NCI-H2171 (cell line): ENCODE results near the gene SLC35A2.

Source experiments
- DNase-seq: peaks from one replicate; lab custom pipeline; 2025; lab: John Stamatoyannopoulos, UW

SLC35A2 gene

DNA sequence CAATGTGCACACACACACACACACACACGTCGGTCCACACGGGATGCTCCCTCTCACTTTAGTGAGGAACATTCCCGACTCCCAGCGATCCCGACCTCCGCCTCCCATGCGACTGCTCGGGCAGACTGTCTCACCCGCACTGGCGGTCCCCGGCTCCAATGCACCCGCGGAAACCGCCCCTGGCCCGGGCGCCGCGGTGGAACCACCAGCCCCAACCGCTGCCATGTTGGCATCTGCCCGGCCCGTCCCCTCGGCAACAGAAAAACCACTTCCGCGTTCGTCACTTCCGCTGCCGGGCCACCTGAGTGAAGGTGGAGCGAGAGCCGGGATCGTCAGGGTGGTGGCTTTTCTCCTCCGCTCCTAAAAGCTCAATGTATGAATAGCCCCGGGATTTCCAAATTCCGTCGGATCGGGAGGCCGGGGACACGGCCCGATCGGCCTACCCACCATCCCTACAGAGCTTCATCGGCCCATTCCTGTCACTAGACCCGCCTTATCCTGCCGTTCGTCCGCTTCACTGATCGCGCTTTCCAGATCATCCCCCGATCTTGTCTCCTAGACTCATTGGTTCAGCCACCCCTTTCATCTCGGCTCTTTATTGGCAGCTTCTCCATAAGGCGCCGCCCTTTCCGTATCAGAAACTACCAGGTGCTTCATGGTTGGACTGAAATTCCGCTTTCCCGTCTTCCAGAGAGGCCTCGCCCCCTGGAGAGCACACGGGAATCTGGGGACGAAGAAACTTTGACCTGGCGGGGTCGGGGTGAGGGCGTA, at the start of gene SLC35A2:
TSS of gene SLC35A2 (minus strand) at position 235 of the 771 bp plus-strand sequence. CDS start at position 225, 10 bp downstream.
- peak; percentile 71 for DNase-seq

- no peak for DNase-seq
Observed at GRCh38 chrX:48960291-48960690, 48.8 kb upstream of the SLC35A2 start.

- DNase-seq: no peak
Observed at GRCh38 chrX:48958635-48959094, 47.2 kb upstream of the SLC35A2 start.

DNA sequence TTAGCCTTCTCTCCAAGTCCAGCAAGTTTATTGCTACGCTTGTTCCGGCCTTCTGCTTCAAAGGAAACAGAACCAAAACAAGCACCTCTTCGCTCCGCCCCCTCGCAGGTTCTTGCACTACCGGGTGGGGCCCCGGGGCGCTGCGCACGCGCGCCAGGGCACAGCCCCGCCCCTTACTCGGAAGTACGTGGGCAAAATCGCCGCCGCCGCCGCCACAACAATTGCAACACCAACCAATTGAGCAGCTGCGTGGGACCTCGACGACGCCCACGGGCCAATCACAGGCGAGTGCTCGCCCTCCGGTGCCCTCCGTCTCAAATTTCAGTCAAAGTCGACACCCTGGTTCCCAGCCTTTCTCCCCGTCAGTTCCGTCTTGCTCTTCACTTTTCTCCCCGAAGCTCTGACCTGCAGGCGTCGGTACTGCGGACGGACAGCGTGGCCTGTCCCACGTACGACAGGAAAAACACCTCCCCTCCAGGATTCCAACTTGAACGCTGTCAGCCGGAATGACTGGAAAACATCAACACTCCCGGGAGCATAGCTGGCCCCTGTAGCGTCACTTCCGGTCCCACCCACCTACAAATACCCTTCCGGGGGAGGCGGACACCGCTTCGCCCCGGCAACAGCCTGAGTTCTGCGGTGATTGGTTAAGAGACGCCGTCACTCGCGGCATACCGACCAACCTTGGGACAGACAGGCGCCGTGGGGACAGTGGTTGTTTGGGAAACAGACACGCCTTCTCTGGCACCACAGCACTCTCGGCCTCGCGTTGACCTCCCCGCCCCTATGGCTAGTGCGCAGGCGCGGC, 46.6 kb upstream of the SLC35A2 start:
- DNase-seq: peak; percentile 90

DNA sequence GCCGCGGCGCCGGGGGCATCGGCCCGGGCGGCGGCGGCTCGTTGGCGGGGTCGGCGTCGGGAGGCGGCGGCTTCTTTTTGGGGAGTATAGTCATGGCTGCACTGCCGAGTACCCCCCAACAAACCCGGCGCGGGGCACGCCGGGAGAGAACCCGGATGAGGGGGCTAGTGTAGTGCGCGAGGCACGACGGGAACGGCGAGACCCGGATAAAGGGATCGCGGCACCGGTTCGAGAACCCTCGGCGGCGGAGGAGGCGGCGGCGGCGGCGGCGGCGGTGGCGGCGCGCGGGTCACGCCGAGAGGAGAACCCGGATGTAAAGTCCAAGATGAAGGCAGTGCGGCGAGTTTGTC, 46.0 kb upstream of the SLC35A2 start, which contains the start of gene OTUD5:
TSS of gene OTUD5 (minus strand) at position 131 of the 350 bp plus-strand sequence. CDS start at position 94, 37 bp downstream.
- peak; percentile 72 for DNase-seq

- no peak for DNase-seq
Observed at GRCh38 chrX:48956728-48957414, 45.4 kb upstream of the SLC35A2 start.

GRCh38 chrX:48948589-48948988, 37.1 kb upstream of the SLC35A2 start:
- no peak for DNase-seq

GRCh38 chrX:48945517-48946348, 34.3 kb upstream of the SLC35A2 start:
- peak; percentile 9 for DNase-seq

- DNase-seq: no peak
Observed at GRCh38 chrX:48942895-48943294, 31.4 kb upstream of the SLC35A2 start.

- no peak for DNase-seq
Observed at GRCh38 chrX:48940404-48940955, 29.0 kb upstream of the SLC35A2 start.

DNA sequence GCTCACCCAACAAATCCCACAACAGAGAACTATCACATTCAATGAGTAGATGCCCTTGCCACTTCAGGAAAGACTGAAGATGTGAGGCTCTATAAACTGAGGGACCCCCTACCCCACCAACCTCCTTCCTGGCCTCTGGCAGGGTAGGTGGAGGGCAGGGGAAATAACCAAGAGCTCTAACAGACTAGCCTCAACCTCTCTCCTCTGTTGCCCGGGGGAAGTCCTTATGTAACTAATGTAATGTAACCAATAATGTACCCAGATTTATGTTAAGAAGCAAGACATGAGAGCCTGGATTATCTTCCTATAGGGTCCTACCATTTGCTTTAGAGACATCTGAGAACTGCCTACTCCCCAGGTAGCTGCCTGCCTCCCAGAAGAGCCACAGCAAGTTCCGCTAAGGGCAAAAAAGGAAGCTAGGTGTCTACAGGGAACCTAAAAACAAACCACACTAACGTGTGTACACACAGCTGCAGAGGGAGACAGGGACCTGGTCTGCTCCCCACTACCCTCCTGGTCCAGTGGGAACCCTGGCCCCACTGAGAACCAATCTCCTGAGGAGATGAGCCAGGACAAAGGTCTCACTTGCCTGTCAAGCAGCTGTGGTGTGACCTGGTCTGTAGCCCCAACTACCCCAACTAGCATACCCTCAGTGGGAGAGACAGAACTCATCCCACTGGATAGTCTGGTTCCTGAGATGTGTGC, 28.2 kb upstream of the SLC35A2 start:
- DNase-seq: no peak

- no peak for DNase-seq
Observed at GRCh38 chrX:48938721-48939425, 27.4 kb upstream of the SLC35A2 start.

- no peak for DNase-seq
Observed at GRCh38 chrX:48937054-48937907, 25.8 kb upstream of the SLC35A2 start.

DNA sequence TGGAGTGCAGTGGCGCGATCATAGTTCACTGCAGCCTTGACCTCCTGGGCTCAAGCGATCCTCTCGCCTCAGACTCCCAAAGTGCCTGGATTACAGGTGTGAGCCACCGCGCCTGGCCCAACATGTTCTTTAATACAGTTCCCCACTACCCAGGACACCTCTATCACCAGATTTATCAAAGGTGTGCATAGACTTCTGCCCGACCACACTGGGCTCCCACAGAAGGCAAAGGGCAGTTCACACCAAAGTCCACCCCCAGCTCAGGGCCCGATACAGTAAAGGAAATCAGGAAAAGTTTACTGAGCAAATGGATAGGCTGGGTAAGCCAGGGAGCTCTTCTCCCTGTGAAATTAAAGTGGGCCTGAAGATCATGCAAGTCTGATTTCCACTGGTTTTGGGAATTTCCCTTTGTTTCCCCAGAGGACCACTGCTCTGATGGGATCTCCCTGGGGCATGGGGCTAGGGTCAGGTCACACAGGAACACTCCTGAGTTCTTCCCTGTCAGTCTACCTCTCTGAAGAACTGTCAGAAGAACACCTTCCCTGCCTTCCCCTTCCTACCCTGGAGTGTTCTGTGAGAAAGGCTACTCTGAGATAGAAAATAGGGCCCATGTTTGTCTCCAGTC, 25.1 kb upstream of the SLC35A2 start:
- no peak for DNase-seq

DNA sequence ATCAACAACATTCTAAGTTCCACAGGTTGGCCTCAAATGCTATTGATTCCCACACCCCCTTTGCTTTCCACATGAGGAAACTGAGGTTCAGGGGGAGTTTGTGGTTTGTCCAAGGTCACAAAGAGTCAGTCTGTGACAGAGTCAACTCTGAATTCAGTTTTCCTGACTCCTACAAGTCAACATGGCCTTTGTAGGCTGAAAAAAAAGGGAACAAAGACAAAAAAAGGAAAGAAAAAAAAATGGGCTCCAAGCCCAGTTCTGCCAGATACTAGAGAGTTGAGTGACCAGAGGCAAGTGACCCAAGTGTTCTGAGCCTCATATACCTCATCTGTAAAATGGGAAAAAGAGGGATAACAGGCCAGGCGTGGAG, 23.8 kb upstream of the SLC35A2 start:
- DNase-seq: no peak

DNA sequence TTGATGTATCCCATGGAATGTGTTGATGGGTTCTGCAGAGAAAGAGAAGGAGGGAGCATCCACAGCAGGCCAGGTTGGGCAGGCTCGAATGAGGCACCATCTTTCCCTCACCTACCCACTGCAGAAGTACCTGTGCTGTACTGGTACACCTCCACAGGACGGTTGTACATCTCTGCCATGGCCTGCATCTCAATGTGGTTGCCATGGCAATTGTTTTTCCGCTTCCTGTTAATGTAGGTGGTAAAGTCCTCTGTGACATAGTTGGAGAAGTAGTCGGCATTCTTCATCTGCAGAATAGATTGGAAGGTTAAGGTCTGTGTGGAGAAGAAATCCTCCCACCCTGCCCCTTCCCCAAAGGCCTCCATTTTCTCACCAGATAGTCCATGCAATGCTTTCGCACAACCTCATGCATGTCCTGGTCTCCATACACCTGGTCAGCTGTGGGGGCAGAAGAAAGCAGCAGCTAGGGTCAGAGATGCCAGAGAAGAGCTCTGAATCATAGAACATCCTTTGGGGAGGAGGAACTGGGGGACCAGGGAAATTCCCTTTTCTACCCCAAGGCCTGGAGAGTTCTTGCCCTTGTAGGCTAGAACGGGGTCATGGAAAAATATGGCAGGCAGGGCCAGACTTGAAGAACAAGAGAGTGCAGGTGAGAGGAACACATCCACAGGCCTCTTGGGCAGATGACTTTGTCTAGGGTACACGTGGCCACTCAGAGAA, 23.3 kb upstream of the SLC35A2 start:
- no peak for DNase-seq

DNA sequence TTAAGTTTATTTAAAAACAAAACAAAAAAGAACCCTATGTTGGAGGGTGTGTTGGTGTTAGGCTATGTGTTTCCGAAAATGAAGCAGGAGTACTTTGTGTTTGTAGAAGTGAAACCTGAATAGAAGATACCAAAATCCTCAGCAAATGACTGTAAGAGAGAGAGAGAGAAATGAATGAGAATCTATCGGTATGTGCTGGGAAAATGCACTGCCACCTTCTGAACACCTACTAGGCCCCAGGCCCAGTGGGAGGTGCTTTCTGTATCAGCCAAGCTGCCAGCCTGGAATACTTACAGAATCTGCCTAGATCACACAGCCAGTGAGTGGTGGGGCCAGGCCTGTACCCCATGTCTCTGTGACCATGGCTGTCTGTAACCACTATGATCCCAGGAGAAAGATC, 22.3 kb upstream of the SLC35A2 start:
- no peak for DNase-seq
